Keratinocyte (primary cell): Measurements from ENCODE around the gene TAS1R2. TPM values are rescaled to one million over a fixed set of nuclear protein-coding genes. Genes with fewer than 3 reads are reported as not detected.

Experiments
- DNase-seq: peaks from one replicate; pipeline ENCODE4 v3.0.0-alpha.2; 2011; ENCODE audit warnings: low read depth, missing footprints, low spot score
- FAIRE-seq: peaks from 2 replicates; lab custom pipeline; 2011; peaks lifted over from hg19 to GRCh38; lab: Jason Lieb, UNC
- H2AFZ ChIP-seq: 2 replicates; pipeline ENCODE4 v1.6.0; 2012; ENCODE audit warnings: low read length, control low read depth, inconsistent platforms; ENCODE audit not compliant: control insufficient read depth
- H3K27ac ChIP-seq: 2 replicates; pipeline ENCODE4 v1.5.1; 2011; ENCODE audit warnings: low read length; ENCODE audit not compliant: control insufficient read depth, insufficient read depth
- H3K27me3 ChIP-seq: 3 replicates; pipeline ENCODE4 v1.6.0; 2011; ENCODE audit warnings: low read length; ENCODE audit not compliant: control insufficient read depth, insufficient read depth; ENCODE audit errors: extremely low read depth
- H3K36me3 ChIP-seq, 2 experiments: 2 replicates in 1 of 2; 3 replicates in 1 of 2; pipeline ENCODE4 v1.5.1; 2011; ENCODE audit warnings: low read length in 2 of 2, mild to moderate bottlenecking in 1 of 2; ENCODE audit not compliant: control insufficient read depth in 2 of 2, insufficient read depth in 2 of 2; ENCODE audit errors: extremely low read depth in 1 of 2
- H3K4me1 ChIP-seq: 3 replicates; pipeline ENCODE4 v1.5.1; 2011; ENCODE audit warnings: low read length; ENCODE audit not compliant: control insufficient read depth, insufficient read depth; ENCODE audit errors: extremely low read depth
- H3K4me2 ChIP-seq: 3 replicates; pipeline ENCODE4 v1.6.0; 2011; ENCODE audit warnings: low read depth, low read length; ENCODE audit not compliant: control insufficient read depth, insufficient read depth; ENCODE audit errors: extremely low read depth
- H3K4me3 ChIP-seq, 3 experiments: fragments of 200-600 bp in 1 of 3; sonication (generic) in 1 of 3; 2 replicates in 2 of 3; 3 replicates in 1 of 3; pipeline ENCODE4 v1.5.1; 2011 to 2016; ENCODE audit warnings: low read length in 3 of 3, mild to moderate bottlenecking in 3 of 3, control low read depth in 2 of 3, inconsistent platforms in 1 of 3, low read depth in 1 of 3, mixed read lengths in 1 of 3, mixed run types in 1 of 3, moderate library complexity in 1 of 3; ENCODE audit not compliant: control insufficient read depth in 2 of 3, insufficient read depth in 2 of 3; ENCODE audit errors: extremely low read depth in 1 of 3
- H3K79me2 ChIP-seq: 2 replicates; pipeline ENCODE4 v1.6.0; 2012; ENCODE audit warnings: low read length; ENCODE audit not compliant: control insufficient read depth, insufficient read depth
- H3K9ac ChIP-seq: 3 replicates; pipeline ENCODE4 v1.6.0; 2011; ENCODE audit warnings: low read length; ENCODE audit not compliant: control insufficient read depth, insufficient read depth; ENCODE audit errors: extremely low read depth
- H3K9me1 ChIP-seq: 3 replicates; pipeline ENCODE4 v1.6.0; 2011; ENCODE audit warnings: low read length; ENCODE audit not compliant: control insufficient read depth, insufficient read depth; ENCODE audit errors: extremely low read depth
- H3K9me3 ChIP-seq: 2 replicates; pipeline ENCODE4 v1.5.1; 2012; ENCODE audit warnings: low read depth, low read length; ENCODE audit not compliant: control insufficient read depth
- H4K20me1 ChIP-seq: 3 replicates; pipeline ENCODE4 v1.6.0; 2011; ENCODE audit warnings: low read length; ENCODE audit not compliant: control insufficient read depth, insufficient read depth; ENCODE audit errors: extremely low read depth
- CTCF ChIP-seq, 3 experiments: IDR thresholded peaks in 1 of 3; conservative IDR thresholded peaks in 1 of 3; optimal IDR thresholded peaks in 1 of 3; 2 replicates in 2 of 3; 3 replicates in 1 of 3; pipeline versions ENCODE3 to v1.5.1; 2011; ENCODE audit warnings: low read length in 3 of 3, mild to moderate bottlenecking in 3 of 3, moderate library complexity in 2 of 3, control low read depth in 1 of 3, inconsistent platforms in 1 of 3; ENCODE audit not compliant: insufficient read depth in 2 of 3; ENCODE audit errors: extremely low read depth in 1 of 3
- EZH2 ChIP-seq: IDR thresholded peaks from one replicate; pipeline ENCODE4 v1.6.1; 2012; ENCODE audit warnings: inconsistent platforms, mild to moderate bottlenecking, low read length, moderate library complexity
- dilution Hi-C: fragments of 300-500 bp; cut with MboI; formaldehyde crosslinking; loops from one replicate; pipeline ENCODE4 v1.7.0; 2020; ENCODE audit warnings: low sequenced_read_pairs; ENCODE audit not compliant: extremely low pct_ligation_motif_present
- polyA plus RNA-seq, 5 experiments: library from polyadenylated mRNA; depleted of rRNA in 3 of 5; stranded (reverse) in 3 of 5; stranded (forward) in 1 of 5; unstranded in 1 of 5; fragments of >200 nt; gene quantifications; 1 replicate in 1 of 5; 2 replicates in 3 of 5; 3 replicates in 1 of 5; pipeline versions ENCODE4 v1.2.1 to v1.2.3, GENCODE V29; 2011 to 2012; ENCODE audit warnings: missing spikeins in 2 of 5, low read depth in 1 of 5, low replicate concordance in 1 of 5

TAS1R2 gene
- polyA plus RNA-seq, 1 donor (not counting 4 experiments of a cell fraction or from before 2014, with no cell fraction given): not detected

DNA sequence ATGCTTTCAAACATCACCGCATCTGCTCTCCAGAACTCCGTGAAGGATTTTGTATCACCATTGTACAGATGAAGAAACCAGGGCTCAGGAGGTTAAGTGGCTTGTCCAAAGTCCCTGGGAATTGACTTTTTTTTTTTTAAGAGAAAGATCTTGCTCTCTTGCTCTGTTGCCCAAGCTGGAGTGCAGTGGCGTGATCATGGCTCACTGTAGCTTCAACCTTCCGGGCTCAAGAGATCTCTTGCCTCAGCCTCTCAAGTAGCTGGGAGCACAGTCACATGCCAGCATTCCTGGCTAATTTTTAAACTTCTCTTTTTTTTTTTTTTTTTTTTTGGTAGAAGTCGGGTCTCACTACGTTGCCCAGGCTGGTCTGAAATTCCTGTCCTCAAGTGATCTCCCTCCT lies 6.9 kb upstream of the TAS1R2 start:
- dilution Hi-C loops: no loop called here
- FAIRE-seq (no peak), DNase-seq (no peak)
- H3K9me1 ChIP-seq: no peaks in the 10 kb centered on the region
- H2AFZ ChIP-seq: no peak overlapping the region
- no peaks in the 10 kb centered on the region for H3K9me3 ChIP-seq
- peaks cover 5% of the 10 kb centered on the region for H3K27me3 ChIP-seq
- H3K27ac ChIP-seq: no peak overlapping the region
- no peaks in the 10 kb centered on the region for H3K79me2 ChIP-seq
- H3K36me3 ChIP-seq: no peaks in the 10 kb centered on the region
- H3K4me1 ChIP-seq: no peaks in the 10 kb centered on the region
- no peak overlapping the region for H3K4me2 ChIP-seq
- TF ChIP-seq CTCF (optimal IDR thresholded peaks at IDR 0.05 in 1 of 3, IDR thresholded peaks at IDR 0.05 in 1 of 3, conservative IDR thresholded peaks at IDR 0.05 in 1 of 3; ENCODE audit: extremely low read depth in 1 of 3, insufficient read depth in 2 of 3, low read length in 3 of 3): no peak
- TF ChIP-seq EZH2: no peak
- no peak overlapping the region for H3K9ac ChIP-seq
- H3K4me3 ChIP-seq: no peak overlapping the region
- no peaks in the 10 kb centered on the region for H4K20me1 ChIP-seq

DNA sequence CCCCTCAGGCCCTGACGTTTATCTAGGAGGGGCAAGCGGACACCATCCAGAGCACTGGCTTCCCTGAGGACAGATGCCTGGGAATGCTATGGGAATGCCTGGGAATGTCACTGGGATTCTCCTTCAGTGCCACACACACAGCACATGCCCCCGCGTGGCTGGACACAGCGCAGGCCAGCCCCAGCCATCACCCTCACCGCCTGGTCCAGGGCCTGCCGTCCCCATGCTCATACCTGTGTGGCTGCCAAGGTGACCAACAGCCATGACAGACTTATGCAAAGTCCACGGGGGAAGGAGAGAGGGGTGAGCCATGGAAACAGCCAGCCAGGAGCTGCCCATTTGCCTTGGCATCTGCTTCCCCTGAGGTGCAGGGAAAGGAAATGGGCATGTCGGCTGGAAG lies 5.7 kb upstream of the TAS1R2 start:
- DNase-seq (no peak), FAIRE-seq (no peak)
- Histone ChIP-seq H4K20me1 (no peaks in the 10 kb centered on the region), H3K9me3 (no peaks in the 10 kb centered on the region), H3K79me2 (no peaks in the 10 kb centered on the region), H3K4me3 (no peak overlapping the region), H3K27ac (no peak overlapping the region), H3K9me1 (no peaks in the 10 kb centered on the region), H3K4me2 (no peak overlapping the region), H3K36me3 (no peaks in the 10 kb centered on the region), H2AFZ (no peak overlapping the region), H3K4me1 (no peaks in the 10 kb centered on the region), H3K27me3 (peaks cover 8% of the 10 kb centered on the region), H3K9ac (no peak overlapping the region)
- TF ChIP-seq EZH2: no peak
- TF ChIP-seq CTCF (optimal IDR thresholded peaks at IDR 0.05 in 1 of 3, IDR thresholded peaks at IDR 0.05 in 1 of 3, conservative IDR thresholded peaks at IDR 0.05 in 1 of 3; ENCODE audit: extremely low read depth in 1 of 3, insufficient read depth in 2 of 3, low read length in 3 of 3): no peak
- dilution Hi-C loops: no loop called here
